ENCODE data around the gene NES. TPM values are rescaled to one million over a fixed set of nuclear protein-coding genes. Genes with fewer than 3 reads are reported as not detected.

The NES gene
- polyA plus RNA-seq, 2 of the 4 experiments (the other 2 are of a cell fraction): 0.57 to 2.1 TPM

GRCh38 chr1:156648496-156648895, 28.7 kb downstream of the NES start:
- Histone ChIP-seq H3K27ac (no peak overlapping the region), H3K4me3 (no peak overlapping the region), H3K4me1 (no peaks in the 10 kb centered on the region), H3K9me3 (no peaks in the 10 kb centered on the region), H3K4me2 (no peak overlapping the region)
- no peak for TF ChIP-seq EP300 (IDR thresholded peaks at IDR 0.05)
- no peak for TF ChIP-seq HES2 (IDR thresholded peaks at IDR 0.05)
- no peak for TF ChIP-seq ESRRA (IDR thresholded peaks at IDR 0.05; ENCODE audit: borderline replicate concordance, low read length)
- no peak for TF ChIP-seq CBX8 (IDR thresholded peaks at IDR 0.05)
- TF ChIP-seq, protein P1, sequence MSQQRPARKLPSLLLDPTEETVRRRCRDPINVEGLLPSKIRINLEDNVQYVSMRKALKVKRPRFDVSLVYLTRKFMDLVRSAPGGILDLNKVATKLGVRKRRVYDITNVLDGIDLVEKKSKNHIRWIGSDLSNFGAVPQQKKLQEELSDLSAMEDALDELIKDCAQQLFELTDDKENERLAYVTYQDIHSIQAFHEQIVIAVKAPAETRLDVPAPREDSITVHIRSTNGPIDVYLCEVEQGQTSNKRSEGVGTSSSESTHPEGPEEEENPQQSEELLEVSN (IDR thresholded peaks at IDR 0.05; ENCODE audit: borderline replicate concordance, low read depth): no peak
- TF ChIP-seq BHLHE40 (IDR thresholded peaks at IDR 0.05; ENCODE audit: low read depth, low read length): no peak
- TF ChIP-seq KDM1A (IDR thresholded peaks at IDR 0.05; ENCODE audit: low read depth): no peak
- no peak for TF ChIP-seq NPAS2 (CRISPR knock-in tag; IDR thresholded peaks at IDR 0.05; ENCODE audit: borderline replicate concordance)
- TF ChIP-seq KDM5A (IDR thresholded peaks at IDR 0.05): no peak
- TF ChIP-seq CTCF (IDR thresholded peaks at IDR 0.05): no peak
- TF ChIP-seq CHD2 (IDR thresholded peaks at IDR 0.05; ENCODE audit: low read length, partially characterized antibody): no peak
- no peak for TF ChIP-seq NFE2L2 (conservative IDR thresholded peaks at IDR 0.05; ENCODE audit: low read length)
- TF ChIP-seq MYC (IDR thresholded peaks at IDR 0.05; ENCODE audit: borderline replicate concordance, low read length): no peak
- no peak for TF ChIP-seq EHF (CRISPR knock-in tag; IDR thresholded peaks at IDR 0.05)
- TF ChIP-seq, protein P2, sequence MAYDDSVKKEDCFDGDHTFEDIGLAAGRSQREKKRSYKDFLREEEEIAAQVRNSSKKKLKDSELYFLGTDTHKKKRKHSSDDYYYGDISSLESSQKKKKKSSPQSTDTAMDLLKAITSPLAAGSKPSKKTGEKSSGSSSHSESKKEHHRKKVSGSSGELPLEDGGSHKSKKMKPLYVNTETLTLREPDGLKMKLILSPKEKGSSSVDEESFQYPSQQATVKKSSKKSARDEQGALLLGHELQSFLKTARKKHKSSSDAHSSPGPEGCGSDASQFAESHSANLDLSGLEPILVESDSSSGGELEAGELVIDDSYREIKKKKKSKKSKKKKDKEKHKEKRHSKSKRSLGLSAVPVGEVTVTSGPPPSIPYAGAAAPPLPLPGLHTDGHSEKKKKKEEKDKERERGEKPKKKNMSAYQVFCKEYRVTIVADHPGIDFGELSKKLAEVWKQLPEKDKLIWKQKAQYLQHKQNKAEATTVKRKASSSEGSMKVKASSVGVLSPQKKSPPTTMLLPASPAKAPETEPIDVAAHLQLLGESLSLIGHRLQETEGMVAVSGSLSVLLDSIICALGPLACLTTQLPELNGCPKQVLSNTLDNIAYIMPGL (CRISPR knock-in tag; IDR thresholded peaks at IDR 0.05; ENCODE audit: borderline replicate concordance): no peak
- TF ChIP-seq RCOR1 (IDR thresholded peaks at IDR 0.05; ENCODE audit: low read depth, low read length): no peak
- no peak for TF ChIP-seq HEYL (CRISPR knock-in tag; IDR thresholded peaks at IDR 0.05)
- no peak for TF ChIP-seq EHMT2 (IDR thresholded peaks at IDR 0.05; ENCODE audit: low read depth)
- no peak for FAIRE-seq
- CTCF ChIA-PET: interaction anchor here (0.8 to 17.8 kb wide), 13 partner anchors 8 to 190 kb away, joined by 3 to 323 read pairs (median 6); partner anchors contain the start of genes HAPLN2 and NES
- POLR2A ChIA-PET: no interaction called here
- 93% methylated on average over 10 of the region's 10 CpGs for WGBS (ENCODE audit: missing lambda C conversion rate)
- ATAC-seq: no peak
- no peak for DNase-seq (ENCODE audit: low read depth in 1 of 2, low spot score in 1 of 2)

DNA sequence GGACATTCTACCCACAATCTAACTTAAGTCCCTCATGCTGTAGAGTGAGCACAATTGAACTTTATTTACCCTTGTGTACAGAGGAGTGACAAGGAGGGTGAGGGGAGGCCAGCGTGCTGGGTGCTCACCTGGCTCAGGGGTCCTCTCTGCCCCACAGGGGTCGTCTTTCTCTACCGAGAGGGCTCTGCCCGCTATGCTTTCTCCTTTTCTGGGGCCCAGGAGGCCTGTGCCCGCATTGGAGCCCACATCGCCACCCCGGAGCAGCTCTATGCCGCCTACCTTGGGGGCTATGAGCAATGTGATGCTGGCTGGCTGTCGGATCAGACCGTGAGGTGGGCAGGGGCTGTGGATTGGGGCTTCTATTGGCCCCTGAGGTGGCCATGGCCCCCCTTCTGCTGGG, 29.9 kb downstream of the NES start:
- FAIRE-seq (no peak), ATAC-seq (no peak), DNase-seq (ENCODE audit: low read depth in 1 of 2, low spot score in 1 of 2) (no peak)
- Histone ChIP-seq H3K4me3 (no peak overlapping the region), H3K4me1 (no peaks in the 10 kb centered on the region), H3K4me2 (no peak overlapping the region), H3K27ac (no peak overlapping the region), H3K9me3 (no peaks in the 10 kb centered on the region)
- WGBS (ENCODE audit: missing lambda C conversion rate): 92% methylated on average over 10 of the region's 10 CpGs
- CTCF ChIA-PET: interaction anchor here (5.7 to 17.8 kb wide), 4 partner anchors 13 to 42 kb away, joined by 27 to 323 read pairs (median 48); partner anchors contain the start of genes HAPLN2 and NES
- POLR2A ChIA-PET: no interaction called here
- TF ChIP-seq, protein P2 (CRISPR knock-in tag; IDR thresholded peaks at IDR 0.05; ENCODE audit: borderline replicate concordance): no peak
- TF ChIP-seq NR3C1 (IDR thresholded peaks at IDR 0.05): no peak
- no peak for TF ChIP-seq CBX2 (IDR thresholded peaks at IDR 0.05; ENCODE audit: borderline replicate concordance, low read depth)
- no peak for TF ChIP-seq MYC (IDR thresholded peaks at IDR 0.05; ENCODE audit: borderline replicate concordance, low read length)
- TF ChIP-seq RNF2 (IDR thresholded peaks at IDR 0.05; ENCODE audit: borderline replicate concordance, low read depth): no peak
- no peak for TF ChIP-seq EHF (CRISPR knock-in tag; IDR thresholded peaks at IDR 0.05)
- TF ChIP-seq GATA3 (IDR thresholded peaks at IDR 0.05; ENCODE audit: borderline replicate concordance): no peak
- no peak for TF ChIP-seq ZFP36 (IDR thresholded peaks at IDR 0.05; ENCODE audit: borderline replicate concordance, partially characterized antibody)
- TF ChIP-seq ATOH8 (CRISPR knock-in tag; IDR thresholded peaks at IDR 0.05; ENCODE audit: low read depth): no peak
- TF ChIP-seq, protein P3, sequence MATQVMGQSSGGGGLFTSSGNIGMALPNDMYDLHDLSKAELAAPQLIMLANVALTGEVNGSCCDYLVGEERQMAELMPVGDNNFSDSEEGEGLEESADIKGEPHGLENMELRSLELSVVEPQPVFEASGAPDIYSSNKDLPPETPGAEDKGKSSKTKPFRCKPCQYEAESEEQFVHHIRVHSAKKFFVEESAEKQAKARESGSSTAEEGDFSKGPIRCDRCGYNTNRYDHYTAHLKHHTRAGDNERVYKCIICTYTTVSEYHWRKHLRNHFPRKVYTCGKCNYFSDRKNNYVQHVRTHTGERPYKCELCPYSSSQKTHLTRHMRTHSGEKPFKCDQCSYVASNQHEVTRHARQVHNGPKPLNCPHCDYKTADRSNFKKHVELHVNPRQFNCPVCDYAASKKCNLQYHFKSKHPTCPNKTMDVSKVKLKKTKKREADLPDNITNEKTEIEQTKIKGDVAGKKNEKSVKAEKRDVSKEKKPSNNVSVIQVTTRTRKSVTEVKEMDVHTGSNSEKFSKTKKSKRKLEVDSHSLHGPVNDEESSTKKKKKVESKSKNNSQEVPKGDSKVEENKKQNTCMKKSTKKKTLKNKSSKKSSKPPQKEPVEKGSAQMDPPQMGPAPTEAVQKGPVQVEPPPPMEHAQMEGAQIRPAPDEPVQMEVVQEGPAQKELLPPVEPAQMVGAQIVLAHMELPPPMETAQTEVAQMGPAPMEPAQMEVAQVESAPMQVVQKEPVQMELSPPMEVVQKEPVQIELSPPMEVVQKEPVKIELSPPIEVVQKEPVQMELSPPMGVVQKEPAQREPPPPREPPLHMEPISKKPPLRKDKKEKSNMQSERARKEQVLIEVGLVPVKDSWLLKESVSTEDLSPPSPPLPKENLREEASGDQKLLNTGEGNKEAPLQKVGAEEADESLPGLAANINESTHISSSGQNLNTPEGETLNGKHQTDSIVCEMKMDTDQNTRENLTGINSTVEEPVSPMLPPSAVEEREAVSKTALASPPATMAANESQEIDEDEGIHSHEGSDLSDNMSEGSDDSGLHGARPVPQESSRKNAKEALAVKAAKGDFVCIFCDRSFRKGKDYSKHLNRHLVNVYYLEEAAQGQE (IDR thresholded peaks at IDR 0.05): no peak
- no peak for TF ChIP-seq EHMT2 (IDR thresholded peaks at IDR 0.05; ENCODE audit: low read depth)
- TF ChIP-seq POLR2AphosphoS2 (conservative IDR thresholded peaks at IDR 0.05; ENCODE audit: low read length): no peak
- no peak for TF ChIP-seq ESRRA (IDR thresholded peaks at IDR 0.05; ENCODE audit: borderline replicate concordance, low read length)

Measured in A549 (cell line).